OCI-LY7 (cell line): ENCODE measurements around the gene STAT5B.
"Not testable (repeated sequence)": the region's sequence is repeated elsewhere in the genome, so short reads cannot be mapped to it uniquely, and the experiment has no call there.

Experiments used
- CTCF ChIP-seq: fragments of 200-600 bp; sonication (generic); conservative IDR thresholded peaks from 2 replicates; pipeline ENCODE4 v1.5.1; 2014; ENCODE audit warnings: mild to moderate bottlenecking, antibody characterized with exemption, low read length, moderate library complexity, mixed read lengths
- EZH2phosphoT487 ChIP-seq: fragments of 200-600 bp; sonication (generic); IDR thresholded peaks from 2 replicates; pipeline ENCODE4 v1.6.1; 2018; ENCODE audit warnings: low read depth, borderline replicate concordance, mild to moderate bottlenecking, mixed run types, antibody characterized with exemption, low read length, moderate library complexity, mixed read lengths

DNA sequence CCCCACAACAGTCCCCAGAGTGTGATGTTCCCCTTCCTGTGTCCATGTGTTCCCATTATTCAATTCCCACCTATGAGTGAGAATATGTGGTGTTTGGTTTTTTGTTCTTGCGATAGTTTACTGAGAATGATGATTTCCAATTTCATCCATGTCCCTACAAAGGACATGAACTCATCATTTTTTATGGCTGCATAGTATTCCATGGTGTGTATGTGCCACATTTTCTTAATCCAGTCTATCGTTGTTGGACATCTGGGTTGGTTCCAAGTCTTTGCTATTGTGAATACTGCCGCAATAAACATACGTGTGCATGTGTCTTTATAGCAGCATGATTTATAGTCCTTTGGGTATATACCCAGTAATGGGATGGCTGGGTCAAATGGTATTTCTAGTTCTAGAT lies 11.8 kb downstream of the STAT5B start:
- not testable (repeated sequence) for TF ChIP-seq EZH2phosphoT487, CTCF
